Activated CD8-positive, alpha-beta T cell treated with anti-CD3 and anti-CD28 coated beads, Interleukin-2, amount 10 ng/mL, durations not matched to agents 7 days and 5 days (primary cell): ENCODE data around the gene CHD2. TPM values are rescaled to one million over a fixed set of nuclear protein-coding genes. Genes with fewer than 3 reads are reported as not detected.

ENCODE experiments used
- ATAC-seq: fragments of 150-1000 bp; cut with Tn5 transposase; one replicate; pipeline ENCODE4 v1.10.0; 2021; ENCODE audit warnings: moderate library complexity
- CTCF ChIA-PET: fragments of 350-600 bp; sonication (Branson Sonifier 250); formaldehyde crosslinking; loops from one replicate; lab custom pipeline; 2021; ENCODE audit warnings: antibody characterized with exemption; lab: Charles Lee
- POLR2A ChIA-PET: fragments of 350-600 bp; sonication (Branson Sonifier 250); formaldehyde crosslinking; loops from one replicate; lab custom pipeline; 2021; ENCODE audit warnings: antibody characterized with exemption; lab: Charles Lee
- DNase-seq: peaks from one replicate; pipeline ENCODE4 v3.0.0-alpha.2; 2020
- H3K27ac Mint-ChIP-seq: one replicate; pipeline ENCODE4 v1.8.0; 2021; ENCODE audit warnings: mild to moderate bottlenecking, mixed read lengths
- H3K27me3 Mint-ChIP-seq: one replicate; pipeline ENCODE4 v1.8.0; 2021; ENCODE audit warnings: low read depth, mixed read lengths
- H3K36me3 Mint-ChIP-seq: one replicate; pipeline ENCODE4 v1.8.0; 2021; ENCODE audit warnings: low read depth, mixed read lengths
- H3K4me1 Mint-ChIP-seq: one replicate; pipeline ENCODE4 v1.8.0; 2021; ENCODE audit warnings: low read depth, mixed read lengths
- H3K4me3 Mint-ChIP-seq: one replicate; pipeline ENCODE4 v1.8.0; 2021; ENCODE audit warnings: mild to moderate bottlenecking, mixed read lengths
- H3K9me3 Mint-ChIP-seq: one replicate; pipeline ENCODE4 v1.8.0; 2022; ENCODE audit warnings: mixed read lengths; ENCODE audit not compliant: insufficient read depth
- total RNA-seq, 2 experiments: library from RNA; stranded (reverse); gene quantifications; one replicate each; pipeline ENCODE4 v1.2.3, GENCODE V29; 2021

CHD2 gene
- total RNA-seq, 2 experiments from 2014 or later = 137 to 144 TPM

GRCh38 chr15:92906020-92906419 is 5.9 kb downstream of the CHD2 start:
- Mint-ChIP-seq H3K27ac (peak overlapping the region; percentile 98), H3K27me3 (no peaks in the 10 kb centered on the region), H3K36me3 (peaks cover 80% of the 10 kb centered on the region), H3K4me1 (peaks cover 64% of the 10 kb centered on the region), H3K4me3 (peak overlapping the region; percentile 83), H3K9me3 (no peaks in the 10 kb centered on the region)
- CTCF ChIA-PET = interaction anchor here (0.6 to 4.0 kb wide), 9 partner anchors 9 to 109 kb away, joined by 3 to 46 read pairs (median 6); no protein-coding TSS in a partner anchor
- DNase-seq (no peak), ATAC-seq (no peak)
- POLR2A ChIA-PET = interaction anchor here (0.6 to 11.6 kb wide), 6 partner anchors 9 to 97 kb away, joined by 3 to 594 read pairs (median 90); no protein-coding TSS in a partner anchor

- Mint-ChIP-seq H3K9me3 (no peaks in the 10 kb centered on the region), H3K36me3 (peaks cover 81% of the 10 kb centered on the region), H3K27me3 (no peaks in the 10 kb centered on the region), H3K4me1 (peaks cover 70% of the 10 kb centered on the region), H3K27ac (peak overlapping the region; percentile 98), H3K4me3 (peak overlapping the region; percentile 83)
- DNase-seq (peak; percentile 68), ATAC-seq (peak; percentile 39)
- CTCF ChIA-PET = interaction anchor here (0.6 to 4.0 kb wide), 10 partner anchors 10 to 109 kb away, joined by 3 to 46 read pairs (median 6); no protein-coding TSS in a partner anchor
- POLR2A ChIA-PET = interaction anchor here (0.5 to 11.6 kb wide), 11 partner anchors 9 to 102 kb away, joined by 3 to 594 read pairs (median 7); no protein-coding TSS in a partner anchor
Observed at GRCh38 chr15:92906563-92907081, 6.5 kb downstream of the CHD2 start.

GRCh38 chr15:92907229-92907628 is 7.1 kb downstream of the CHD2 start:
- ATAC-seq (no peak), DNase-seq (no peak)
- H3K36me3 Mint-ChIP-seq = peaks cover 82% of the 10 kb centered on the region
- ChIA-PET POLR2A (interaction anchor here (0.5 to 11.6 kb wide), 13 partner anchors 7 to 110 kb away, joined by 3 to 594 read pairs (median 7); partner anchors contain the start of gene CHD2), CTCF (interaction anchor here (0.6 to 4.0 kb wide), 15 partner anchors 10 to 110 kb away, joined by 3 to 46 read pairs (median 5); no protein-coding TSS in a partner anchor)
- peak overlapping the region; percentile 83 for H3K4me3 Mint-ChIP-seq
- no peaks in the 10 kb centered on the region for H3K9me3 Mint-ChIP-seq
- H3K27me3 Mint-ChIP-seq = no peaks in the 10 kb centered on the region
- H3K4me1 Mint-ChIP-seq = peaks cover 76% of the 10 kb centered on the region
- peak overlapping the region; percentile 98 for H3K27ac Mint-ChIP-seq

- POLR2A ChIA-PET = interaction anchor here (0.5 to 11.6 kb wide), 14 partner anchors 7 to 111 kb away, joined by 3 to 594 read pairs (median 6); partner anchors contain the start of gene CHD2
- DNase-seq = no peak
- Mint-ChIP-seq H3K4me1 (peaks cover 81% of the 10 kb centered on the region), H3K27me3 (no peaks in the 10 kb centered on the region), H3K4me3 (peak overlapping the region; percentile 83), H3K36me3 (peaks cover 80% of the 10 kb centered on the region), H3K27ac (peak overlapping the region; percentile 98), H3K9me3 (no peaks in the 10 kb centered on the region)
- CTCF ChIA-PET = interaction anchor here (0.6 to 4.0 kb wide), 16 partner anchors 8 to 110 kb away, joined by 3 to 46 read pairs (median 5); partner anchors contain the start of gene CHD2
- ATAC-seq = no peak
Observed at GRCh38 chr15:92907896-92908712, 8.0 kb downstream of the CHD2 start.

- Mint-ChIP-seq H3K4me3 (peak overlapping the region; percentile 83), H3K4me1 (peaks cover 85% of the 10 kb centered on the region), H3K36me3 (peaks cover 79% of the 10 kb centered on the region), H3K27ac (peak overlapping the region; percentile 98), H3K27me3 (no peaks in the 10 kb centered on the region), H3K9me3 (no peaks in the 10 kb centered on the region)
- DNase-seq = no peak
- ChIA-PET CTCF (interaction anchor here (1.0 to 4.0 kb wide), 10 partner anchors 8 to 111 kb away, joined by 3 to 46 read pairs (median 8); partner anchors contain the start of gene CHD2), POLR2A (interaction anchor here (0.8 to 11.6 kb wide), 7 partner anchors 9 to 112 kb away, joined by 3 to 594 read pairs (median 14); partner anchors contain the start of gene CHD2)
- no peak for ATAC-seq
Observed at GRCh38 chr15:92908713-92909057, 8.6 kb downstream of the CHD2 start.

GRCh38 chr15:92909136-92909781 is 9.1 kb downstream of the CHD2 start:
- H3K36me3 Mint-ChIP-seq = peaks cover 78% of the 10 kb centered on the region
- POLR2A ChIA-PET = interaction anchor here (0.8 to 11.6 kb wide), 6 partner anchors 9 to 100 kb away, joined by 6 to 594 read pairs (median 16); partner anchors contain the start of gene CHD2

GRCh38 chr15:92910451-92910850 is 10.3 kb downstream of the CHD2 start:
- no peak overlapping the region for H3K4me3 Mint-ChIP-seq
- no peak for ATAC-seq

More at GRCh38 chr15:92909136-92909781, 9.1 kb downstream of the CHD2 start:
- CTCF ChIA-PET = interaction anchor here (1.5 to 4.0 kb wide), 8 partner anchors 8 to 112 kb away, joined by 3 to 46 read pairs (median 12); partner anchors contain the start of gene CHD2
- Mint-ChIP-seq H3K4me1 (peaks cover 90% of the 10 kb centered on the region), H3K27ac (peak overlapping the region; percentile 56), H3K9me3 (no peaks in the 10 kb centered on the region), H3K4me3 (peak overlapping the region; percentile 45), H3K27me3 (no peaks in the 10 kb centered on the region)
- DNase-seq (no peak), ATAC-seq (no peak)

GRCh38 chr15:92914103-92914499 is 14.0 kb downstream of the CHD2 start:
- Mint-ChIP-seq H3K27ac (peak overlapping the region; percentile 80), H3K27me3 (no peaks in the 10 kb centered on the region), H3K4me1 (peaks cover 83% of the 10 kb centered on the region), H3K4me3 (peak overlapping the region; percentile 71), H3K9me3 (no peaks in the 10 kb centered on the region), H3K36me3 (peaks cover 68% of the 10 kb centered on the region)
- ChIA-PET CTCF (interaction anchor here (1.3 to 7.5 kb wide), 9 partner anchors 9 to 117 kb away, joined by 3 to 90 read pairs (median 12); partner anchors contain the start of gene CHD2), POLR2A (interaction anchor here (0.7 to 8.9 kb wide), 8 partner anchors 10 to 111 kb away, joined by 3 to 123 read pairs (median 4); partner anchors contain the start of gene CHD2)
- no peak for ATAC-seq
- DNase-seq = no peak

More at GRCh38 chr15:92910451-92910850, 10.3 kb downstream of the CHD2 start:
- POLR2A ChIA-PET = interaction anchor here (0.6 to 11.6 kb wide), 3 partner anchors 11 to 100 kb away, joined by 3 to 594 read pairs (median 14); partner anchors contain the start of gene CHD2
- peaks cover 71% of the 10 kb centered on the region for H3K36me3 Mint-ChIP-seq
- H3K9me3 Mint-ChIP-seq = no peaks in the 10 kb centered on the region
- no peaks in the 10 kb centered on the region for H3K27me3 Mint-ChIP-seq
- H3K4me1 Mint-ChIP-seq = peaks cover 94% of the 10 kb centered on the region
- peak overlapping the region; percentile 77 for H3K27ac Mint-ChIP-seq
- no peak for DNase-seq
- CTCF ChIA-PET = no interaction called here

- Mint-ChIP-seq H3K4me3 (peak overlapping the region; percentile 71), H3K36me3 (peaks cover 67% of the 10 kb centered on the region), H3K27ac (peak overlapping the region; percentile 80), H3K9me3 (no peaks in the 10 kb centered on the region), H3K27me3 (no peaks in the 10 kb centered on the region), H3K4me1 (peaks cover 80% of the 10 kb centered on the region)
- POLR2A ChIA-PET = interaction anchor here (0.7 to 8.9 kb wide), 8 partner anchors 11 to 111 kb away, joined by 3 to 123 read pairs (median 4); partner anchors contain the start of gene CHD2
- peak; percentile 66 for ATAC-seq
- no peak for DNase-seq
- CTCF ChIA-PET = interaction anchor here (2.6 to 7.5 kb wide), 7 partner anchors 9 to 118 kb away, joined by 10 to 90 read pairs (median 29); partner anchors contain the start of gene CHD2
Observed at GRCh38 chr15:92914768-92915221, 14.7 kb downstream of the CHD2 start.

- POLR2A ChIA-PET = interaction anchor here (1.2 to 8.9 kb wide), 5 partner anchors 12 to 110 kb away, joined by 3 to 123 read pairs (median 105); partner anchors contain the start of gene CHD2
- ATAC-seq = no peak
- Mint-ChIP-seq H3K36me3 (peaks cover 70% of the 10 kb centered on the region), H3K27ac (peak overlapping the region; percentile 18), H3K4me1 (peaks cover 84% of the 10 kb centered on the region), H3K27me3 (no peaks in the 10 kb centered on the region), H3K9me3 (no peaks in the 10 kb centered on the region), H3K4me3 (peak overlapping the region; percentile 71)
- CTCF ChIA-PET = interaction anchor here (1.1 to 7.5 kb wide), 10 partner anchors 8 to 119 kb away, joined by 3 to 90 read pairs (median 26); partner anchors contain the start of gene CHD2
- no peak for DNase-seq
Observed at GRCh38 chr15:92915766-92916435, 15.8 kb downstream of the CHD2 start.
